ENCODE results near the gene HIVEP3.

DNA sequence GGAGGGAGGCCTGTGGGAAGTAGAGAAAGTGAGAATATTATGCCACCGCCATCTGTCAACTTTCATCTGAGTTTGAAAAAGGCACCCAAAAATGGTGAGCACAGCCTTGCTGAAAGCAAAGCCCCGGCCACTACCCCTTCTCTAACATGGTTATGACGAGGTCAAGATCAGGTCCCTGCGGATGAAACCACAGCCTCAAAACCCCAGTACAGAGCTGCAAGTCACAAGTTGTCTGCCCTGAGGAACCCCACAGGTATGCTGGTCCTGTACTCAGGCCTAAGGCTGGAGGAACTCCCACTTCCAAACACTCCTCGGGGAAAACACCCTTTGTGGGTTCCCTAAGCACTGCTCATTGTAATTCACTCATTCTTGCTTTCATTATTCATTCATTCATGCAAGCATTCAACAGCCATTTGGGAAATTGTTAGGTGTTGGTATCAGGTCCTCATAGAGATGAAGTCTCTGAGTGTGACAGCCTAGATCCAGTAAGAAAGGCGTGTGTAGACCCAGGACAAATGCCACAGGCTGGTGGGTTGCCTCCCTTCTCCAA is 217.7 kb downstream of the HIVEP3 start:
- TF ChIP-seq, protein P1, sequence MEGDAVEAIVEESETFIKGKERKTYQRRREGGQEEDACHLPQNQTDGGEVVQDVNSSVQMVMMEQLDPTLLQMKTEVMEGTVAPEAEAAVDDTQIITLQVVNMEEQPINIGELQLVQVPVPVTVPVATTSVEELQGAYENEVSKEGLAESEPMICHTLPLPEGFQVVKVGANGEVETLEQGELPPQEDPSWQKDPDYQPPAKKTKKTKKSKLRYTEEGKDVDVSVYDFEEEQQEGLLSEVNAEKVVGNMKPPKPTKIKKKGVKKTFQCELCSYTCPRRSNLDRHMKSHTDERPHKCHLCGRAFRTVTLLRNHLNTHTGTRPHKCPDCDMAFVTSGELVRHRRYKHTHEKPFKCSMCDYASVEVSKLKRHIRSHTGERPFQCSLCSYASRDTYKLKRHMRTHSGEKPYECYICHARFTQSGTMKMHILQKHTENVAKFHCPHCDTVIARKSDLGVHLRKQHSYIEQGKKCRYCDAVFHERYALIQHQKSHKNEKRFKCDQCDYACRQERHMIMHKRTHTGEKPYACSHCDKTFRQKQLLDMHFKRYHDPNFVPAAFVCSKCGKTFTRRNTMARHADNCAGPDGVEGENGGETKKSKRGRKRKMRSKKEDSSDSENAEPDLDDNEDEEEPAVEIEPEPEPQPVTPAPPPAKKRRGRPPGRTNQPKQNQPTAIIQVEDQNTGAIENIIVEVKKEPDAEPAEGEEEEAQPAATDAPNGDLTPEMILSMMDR (IDR thresholded peaks at IDR 0.05) = no peak
- TF ChIP-seq NFIC (IDR thresholded peaks at IDR 0.05; ENCODE audit: borderline replicate concordance) (no peak), TAF1 (IDR thresholded peaks at IDR 0.05; ENCODE audit: borderline replicate concordance, low read depth, low read length) (no peak), RCOR1 (IDR thresholded peaks at IDR 0.05; ENCODE audit: low read length) (no peak), POLR2AphosphoS5 (IDR thresholded peaks at IDR 0.05; ENCODE audit: low read depth, low read length) (no peak), FOXM1 (IDR thresholded peaks at IDR 0.05; ENCODE audit: low read depth) (no peak), RAD21 (IDR thresholded peaks at IDR 0.05; ENCODE audit: low read length) (no peak), GATA2 (CRISPR knock-in tag; IDR thresholded peaks at IDR 0.05) (no peak)
